OCI-LY1 (cell line): ENCODE results near the gene CMTM8.

ENCODE experiments used
- H2AFZ ChIP-seq: fragments of 200-600 bp; sonication (generic), shearing (Covaris generic); 2 replicates; pipeline ENCODE4 v1.6.0; 2014; ENCODE audit warnings: antibody characterized with exemption, mild to moderate bottlenecking, low read length
- H3F3A ChIP-seq: fragments of 200-600 bp; sonication (generic), shearing (Covaris generic); 2 replicates; pipeline ENCODE4 v1.6.0; 2014; ENCODE audit warnings: mild to moderate bottlenecking, antibody characterized with exemption, low read length, moderate library complexity; ENCODE audit not compliant: insufficient read depth
- H3K27ac ChIP-seq: fragments of 200-600 bp; sonication (generic); 2 replicates; pipeline ENCODE4 v1.5.1; 2014; ENCODE audit warnings: low read length, mixed run types, mild to moderate bottlenecking, low read depth; ENCODE audit not compliant: poor library complexity, severe bottlenecking
- H3K27me3 ChIP-seq: fragments of 200-600 bp; sonication (generic); 2 replicates; pipeline ENCODE4 v1.6.0; 2014; ENCODE audit warnings: antibody characterized with exemption, mild to moderate bottlenecking, low read length, moderate library complexity; ENCODE audit not compliant: insufficient read depth
- H3K36me3 ChIP-seq: fragments of 200-600 bp; sonication (generic); 2 replicates; pipeline ENCODE4 v1.6.1; 2014; ENCODE audit warnings: mild to moderate bottlenecking, antibody characterized with exemption, low read length, moderate library complexity, mixed read lengths; ENCODE audit not compliant: insufficient read depth
- H3K4me1 ChIP-seq: fragments of 200-600 bp; sonication (generic); 2 replicates; pipeline ENCODE4 v1.5.1; 2014; ENCODE audit warnings: mild to moderate bottlenecking, low read length, moderate library complexity; ENCODE audit not compliant: insufficient read depth, severe bottlenecking
- H3K4me2 ChIP-seq: fragments of 200-600 bp; sonication (generic), shearing (Covaris generic); 2 replicates; pipeline ENCODE4 v1.6.1; 2014; ENCODE audit warnings: low read length
- H3K4me3 ChIP-seq: fragments of 200-600 bp; sonication (generic); 2 replicates; pipeline ENCODE4 v1.5.1; 2014; ENCODE audit warnings: low read length, low read depth, mild to moderate bottlenecking, mixed read lengths; ENCODE audit not compliant: poor library complexity, severe bottlenecking
- H3K79me2 ChIP-seq: fragments of 200-600 bp; shearing (Covaris generic); 2 replicates; pipeline ENCODE4 v1.6.1; 2016; ENCODE audit warnings: mixed run types, low read length, mixed read lengths; ENCODE audit not compliant: insufficient read depth
- H3K9ac ChIP-seq: fragments of 200-600 bp; sonication (generic), shearing (Covaris generic); 2 replicates; pipeline ENCODE4 v1.6.1; 2014; ENCODE audit warnings: mild to moderate bottlenecking, low read length, mixed read lengths
- H3K9me2 ChIP-seq: fragments of 200-600 bp; sonication (generic), shearing (Covaris generic); 2 replicates; pipeline ENCODE4 v1.6.1; 2014; ENCODE audit warnings: low read depth, mild to moderate bottlenecking, low read length, mixed read lengths
- H3K9me3 ChIP-seq: fragments of 200-600 bp; shearing (Covaris generic); 2 replicates; pipeline ENCODE4 v1.6.1; 2014; ENCODE audit warnings: low read length, mixed read lengths
- H4K20me1 ChIP-seq: fragments of 200-600 bp; sonication (generic), shearing (Covaris generic); 2 replicates; pipeline ENCODE4 v1.6.0; 2016; ENCODE audit warnings: mild to moderate bottlenecking, low read length; ENCODE audit not compliant: insufficient read depth
- CTCF ChIP-seq: fragments of 200-600 bp; sonication (generic), shearing (Covaris generic); IDR thresholded peaks from 2 replicates; pipeline ENCODE4 v1.5.1; 2017; ENCODE audit warnings: mild to moderate bottlenecking, antibody characterized with exemption, low read length, moderate library complexity, mixed read lengths
- EZH2 ChIP-seq: fragments of 200-600 bp; sonication (generic), shearing (Covaris generic); IDR thresholded peaks from 2 replicates; pipeline ENCODE4 v1.8.0; 2017; ENCODE audit warnings: borderline replicate concordance, mixed run types, mild to moderate bottlenecking, antibody characterized with exemption, low read length, moderate library complexity, mixed read lengths

CMTM8 gene

GRCh38 chr3:32202496-32202895 lies 36.0 kb upstream of the CMTM8 start:
- Histone ChIP-seq H4K20me1 (no peaks in the 10 kb centered on the region), H3K36me3 (no peaks in the 10 kb centered on the region), H3F3A (no peaks in the 10 kb centered on the region), H3K9me3 (no peaks in the 10 kb centered on the region), H3K4me1 (no peaks in the 10 kb centered on the region), H3K9ac (no peak overlapping the region), H2AFZ (no peak overlapping the region), H3K4me3 (no peak overlapping the region), H3K27ac (no peak overlapping the region), H3K4me2 (no peak overlapping the region), H3K79me2 (no peaks in the 10 kb centered on the region), H3K9me2 (no peaks in the 10 kb centered on the region), H3K27me3 (0 out of 2 replicates have a peak, but pooled peaks cover 5% of the 10 kb centered on the region)
- TF ChIP-seq EZH2 (no peak), CTCF (no peak)

DNA sequence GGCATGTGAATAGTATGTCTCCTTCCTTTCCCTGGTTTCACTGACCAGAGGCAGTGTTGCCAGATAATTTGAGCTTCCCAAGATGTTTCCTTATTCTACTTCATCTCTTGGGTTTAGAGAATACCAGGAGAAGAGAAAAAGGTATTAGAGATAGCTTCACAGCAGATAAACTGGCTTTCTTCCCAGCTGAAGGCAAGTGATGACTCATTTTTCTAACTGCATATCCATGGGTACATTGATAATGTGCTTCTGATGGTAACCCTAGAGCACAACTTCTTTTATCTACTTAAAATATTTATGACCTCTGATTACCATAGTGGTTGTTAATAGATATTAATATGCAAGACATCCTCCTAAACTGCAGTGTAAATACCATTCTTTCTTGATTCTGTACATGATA lies 34.6 kb upstream of the CMTM8 start:
- Histone ChIP-seq H3K36me3 (no peaks in the 10 kb centered on the region), H3K4me3 (no peak overlapping the region), H4K20me1 (no peaks in the 10 kb centered on the region), H3K9ac (no peak overlapping the region), H3K27ac (no peak overlapping the region), H3K4me1 (no peaks in the 10 kb centered on the region), H3K27me3 (0 out of 2 replicates have a peak, but pooled peaks cover 5% of the 10 kb centered on the region), H3F3A (no peaks in the 10 kb centered on the region), H3K9me3 (no peaks in the 10 kb centered on the region), H3K9me2 (no peaks in the 10 kb centered on the region), H3K79me2 (no peaks in the 10 kb centered on the region), H3K4me2 (no peak overlapping the region), H2AFZ (no peak overlapping the region)
- no peak for TF ChIP-seq CTCF
- no peak for TF ChIP-seq EZH2

DNA sequence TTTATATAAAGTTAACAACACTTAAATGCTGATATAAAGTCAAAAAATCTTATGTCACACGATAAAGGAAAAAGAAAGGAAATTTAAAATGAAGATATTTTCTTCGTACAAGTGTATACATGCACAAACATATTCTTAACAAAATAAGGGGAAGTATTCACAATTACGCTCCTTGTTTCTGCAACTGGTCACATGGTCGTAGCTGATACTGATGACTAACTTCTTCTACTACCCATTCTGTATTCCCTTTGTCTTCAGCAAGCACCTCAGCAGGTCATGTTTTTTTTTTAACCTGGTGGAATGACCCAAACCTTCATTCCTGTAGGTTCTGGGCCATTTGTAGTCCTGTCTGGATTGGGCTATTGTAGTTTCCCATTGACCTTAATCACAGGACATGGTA lies 30.0 kb upstream of the CMTM8 start:
- Histone ChIP-seq H3K27me3 (no peaks in the 10 kb centered on the region), H2AFZ (no peak overlapping the region), H3K4me2 (no peak overlapping the region), H3F3A (no peaks in the 10 kb centered on the region), H4K20me1 (no peaks in the 10 kb centered on the region), H3K79me2 (no peaks in the 10 kb centered on the region), H3K36me3 (no peaks in the 10 kb centered on the region), H3K27ac (no peak overlapping the region), H3K4me3 (no peak overlapping the region), H3K9me2 (no peaks in the 10 kb centered on the region), H3K9ac (no peak overlapping the region), H3K9me3 (no peaks in the 10 kb centered on the region), H3K4me1 (no peaks in the 10 kb centered on the region)
- no peak for TF ChIP-seq CTCF
- no peak for TF ChIP-seq EZH2
